Measurements from ENCODE around the gene GCDH. TPM values are rescaled to one million over a fixed set of nuclear protein-coding genes. Genes with fewer than 3 reads are reported as not detected.

Gene GCDH
- total RNA-seq, 4 donors from 2014 or later, result 31.2 to 63.7 (median 46.7) TPM

GRCh38 chr19:12867120-12868099 is 23.6 kb upstream of the GCDH start:
- WGBS, 2 donors, result 16 to 21% methylated on average over 19 to 24 of the region's 51 CpGs
- peak overlapping the region in 1 of 3 donors; percentile 10 for H3K4me3 ChIP-seq (replicated peaks in 1 of 3)
- no peaks in the 10 kb centered on the region for H3K27me3 ChIP-seq
- H3K9me3 ChIP-seq, result no peaks in the 10 kb centered on the region
- peaks cover 0 to 7% of the 10 kb centered on the region in 2 donors for H3K4me1 ChIP-seq
- peak; percentile 49 to 53 for DNase-seq
- no peak for TF ChIP-seq POLR2A (IDR thresholded peaks at IDR 0.05)
- TF ChIP-seq CTCF (IDR thresholded peaks at IDR 0.05), result no peak
- H3K36me3 ChIP-seq, result no peaks in the 10 kb centered on the region
- no peak overlapping the region for H3K27ac ChIP-seq
- intact Hi-C loops (cut with DNase I), result no loop called here

- intact Hi-C loops (cut with DNase I), result no loop called here
- H3K36me3 ChIP-seq, result no peaks in the 10 kb centered on the region
- no peaks in the 10 kb centered on the region for H3K9me3 ChIP-seq
- 93% methylated on average over 8 to 9 of the region's 10 CpGs for WGBS, 2 donors
- H3K4me3 ChIP-seq (replicated peaks in 1 of 3), result no peak overlapping the region
- H3K27ac ChIP-seq, result no peak overlapping the region
- TF ChIP-seq CTCF (IDR thresholded peaks at IDR 0.05), result no peak
- H3K27me3 ChIP-seq, result no peaks in the 10 kb centered on the region
- DNase-seq, result no peak
- peaks cover 0 to 7% of the 10 kb centered on the region in 2 donors for H3K4me1 ChIP-seq
Observed at GRCh38 chr19:12868540-12869112, 22.3 kb upstream of the GCDH start.

- H3K36me3 ChIP-seq, result no peaks in the 10 kb centered on the region
- no peak for DNase-seq
- H3K27me3 ChIP-seq, result no peaks in the 10 kb centered on the region
- no peaks in the 10 kb centered on the region for H3K9me3 ChIP-seq
- no peak overlapping the region for H3K27ac ChIP-seq
- H3K4me1 ChIP-seq, result peaks cover 0 to 7% of the 10 kb centered on the region in 2 donors
- intact Hi-C loops (cut with DNase I), result no loop called here
- WGBS, 2 donors, result 89 to 92% methylated on average over 3 of the region's 3 CpGs
- H3K4me3 ChIP-seq (replicated peaks in 1 of 3), result no peak overlapping the region
- TF ChIP-seq POLR2A (IDR thresholded peaks at IDR 0.05) (no peak), CTCF (IDR thresholded peaks at IDR 0.05) (no peak)
Observed at GRCh38 chr19:12871681-12872080, 19.3 kb upstream of the GCDH start.

GRCh38 chr19:12872255-12872654 is 18.7 kb upstream of the GCDH start:
- Histone ChIP-seq H3K4me1 (peaks cover 0 to 6% of the 10 kb centered on the region in 2 donors), H3K4me3 (replicated peaks in 1 of 3) (no peak overlapping the region), H3K9me3 (no peaks in the 10 kb centered on the region), H3K36me3 (no peaks in the 10 kb centered on the region), H3K27me3 (no peaks in the 10 kb centered on the region), H3K27ac (no peak overlapping the region)
- DNase-seq, result no peak
- 87 to 90% methylated on average over 5 of the region's 5 CpGs for WGBS, 2 donors
- TF ChIP-seq POLR2A (IDR thresholded peaks at IDR 0.05) (no peak), CTCF (IDR thresholded peaks at IDR 0.05) (no peak)
- intact Hi-C loops (cut with DNase I), result no loop called here
